SK-N-SH treated with all-trans-retinoic acid at 6 μM for 48 hours (cell line): ENCODE results near the gene EMX1.

Experiments used
- ATAC-seq: fragments of 200-7000 bp; cut with Tn5 transposase; 3 replicates; pipeline ENCODE4 v1.9.1; 2020; ENCODE audit warnings: mild to moderate bottlenecking, moderate library complexity
- ARNTL ChIP-seq: fragments of 450-650 bp; formaldehyde crosslinking; IDR thresholded peaks from 2 replicates; pipeline ENCODE4 v1.5.0; 2020; ENCODE audit warnings: low read depth, mild to moderate bottlenecking, moderate library complexity, borderline replicate concordance
- CSDC2 ChIP-seq: fragments of 250-450 bp; sonication (Bioruptor Pico); IDR thresholded peaks from 2 replicates; pipeline ENCODE4 v1.5.0; 2020; ENCODE audit warnings: mild to moderate bottlenecking, moderate library complexity
- ESRRG ChIP-seq: fragments of 250-450 bp; sonication (Bioruptor Pico); IDR thresholded peaks from 2 replicates; pipeline ENCODE4 v1.6.1; 2021; ENCODE audit warnings: mild to moderate bottlenecking
- GLIS3 ChIP-seq: fragments of 250-450 bp; sonication (Bioruptor Pico); IDR thresholded peaks from 2 replicates; pipeline ENCODE4 v1.5.0; 2020; ENCODE audit warnings: mild to moderate bottlenecking, moderate library complexity
- OSR1 ChIP-seq: fragments of 250-450 bp; sonication (Bioruptor Pico); IDR thresholded peaks from 2 replicates; pipeline ENCODE4 v1.8.0; 2022; ENCODE audit warnings: moderate library complexity, mild to moderate bottlenecking, inconsistent platforms
- PPARA ChIP-seq: fragments of 250-450 bp; sonication (Bioruptor Pico); IDR thresholded peaks from 2 replicates; pipeline ENCODE4 v1.5.0; 2020; ENCODE audit warnings: mild to moderate bottlenecking, borderline replicate concordance
- RARB ChIP-seq: fragments of 250-450 bp; sonication (Bioruptor Pico); IDR thresholded peaks from 2 replicates; pipeline ENCODE4 v1.8.0; 2021; ENCODE audit warnings: mild to moderate bottlenecking, moderate library complexity
- SNAI2 ChIP-seq: fragments of 250-450 bp; sonication (Bioruptor Pico); IDR thresholded peaks from 2 replicates; pipeline ENCODE4 v1.5.0; 2020; ENCODE audit warnings: mild to moderate bottlenecking, moderate library complexity
- TCF4 ChIP-seq: fragments of 250-450 bp; sonication (Bioruptor Pico); IDR thresholded peaks from 2 replicates; pipeline ENCODE4 v1.8.0; 2021; ENCODE audit warnings: mild to moderate bottlenecking, moderate library complexity, borderline replicate concordance
- TOX ChIP-seq: fragments of 250-450 bp; sonication (Bioruptor Pico); IDR thresholded peaks from 2 replicates; pipeline ENCODE4 v1.8.0; 2021; ENCODE audit warnings: mild to moderate bottlenecking, moderate library complexity, borderline replicate concordance
- ZC3H10 ChIP-seq: fragments of 250-450 bp; sonication (Bioruptor Pico); IDR thresholded peaks from 2 replicates; pipeline ENCODE4 v1.5.1; 2021; ENCODE audit warnings: mild to moderate bottlenecking, moderate library complexity
- ZFP3 ChIP-seq: fragments of 250-450 bp; sonication (Bioruptor Pico); IDR thresholded peaks from 2 replicates; pipeline ENCODE4 v1.5.0; 2020; ENCODE audit warnings: mild to moderate bottlenecking, moderate library complexity
- ZFP30 ChIP-seq: fragments of 450-650 bp; formaldehyde crosslinking; IDR thresholded peaks from 2 replicates; pipeline ENCODE4 v1.5.0; 2022; ENCODE audit warnings: mild to moderate bottlenecking, moderate library complexity
- ZNF70 ChIP-seq: fragments of 450-650 bp; formaldehyde crosslinking; IDR thresholded peaks from 2 replicates; pipeline ENCODE4 v1.5.0; 2020; ENCODE audit warnings: mild to moderate bottlenecking, moderate library complexity
- ZNF8 ChIP-seq: fragments of 450-650 bp; formaldehyde crosslinking; IDR thresholded peaks from 2 replicates; pipeline ENCODE4 v1.5.0; 2020; ENCODE audit warnings: mild to moderate bottlenecking, moderate library complexity
- TF ChIP-seq, protein P1 (sequence below): fragments of 250-450 bp; sonication (Bioruptor Pico); IDR thresholded peaks from 2 replicates; pipeline ENCODE4 v1.8.0; 2021; ENCODE audit warnings: low read depth, mild to moderate bottlenecking, moderate library complexity, borderline replicate concordance
- TF ChIP-seq, protein P2 (sequence below): fragments of 250-450 bp; sonication (Bioruptor Pico); IDR thresholded peaks from 2 replicates; pipeline ENCODE4 v1.5.1; 2020; ENCODE audit warnings: low read depth, mild to moderate bottlenecking, moderate library complexity
- TF ChIP-seq, protein P3 (sequence below): fragments of 250-450 bp; sonication (Bioruptor Pico); IDR thresholded peaks from 2 replicates; pipeline ENCODE4 v1.5.0; 2020; ENCODE audit warnings: mild to moderate bottlenecking, moderate library complexity

EMX1 gene

DNA sequence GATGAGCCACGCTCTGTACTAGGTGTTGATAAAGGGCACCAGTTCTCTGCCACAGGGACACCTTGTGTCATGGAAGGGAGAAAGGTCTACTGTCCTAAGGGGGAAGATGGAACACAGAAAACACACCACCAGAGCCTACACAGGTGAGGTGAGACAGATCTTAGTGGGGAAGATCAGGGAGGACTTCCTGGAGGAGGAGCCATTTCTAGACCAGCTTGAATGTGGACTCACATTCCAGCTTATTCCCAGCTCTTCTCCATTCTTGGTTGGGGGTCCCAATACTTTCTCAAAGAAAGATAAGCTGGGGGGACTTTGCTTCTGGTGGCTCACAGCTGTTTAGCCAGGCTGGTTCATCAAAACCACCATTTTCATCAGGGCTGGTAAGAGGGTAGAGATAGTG lies 36.2 kb downstream of the EMX1 start:
- TF ChIP-seq ZFP30 (no peak), ZFP3 (CRISPR knock-in tag) (no peak), PPARA (CRISPR knock-in tag) (no peak), TOX (CRISPR knock-in tag) (no peak), ESRRG (no peak), CSDC2 (CRISPR knock-in tag) (no peak), ZNF8 (CRISPR knock-in tag) (no peak), ARNTL (CRISPR knock-in tag) (no peak), ZC3H10 (CRISPR knock-in tag) (no peak), OSR1 (CRISPR knock-in tag) (no peak), SNAI2 (CRISPR knock-in tag) (no peak), RARB (CRISPR knock-in tag) (no peak), TCF4 (CRISPR knock-in tag) (no peak)
- TF ChIP-seq, protein P1, sequence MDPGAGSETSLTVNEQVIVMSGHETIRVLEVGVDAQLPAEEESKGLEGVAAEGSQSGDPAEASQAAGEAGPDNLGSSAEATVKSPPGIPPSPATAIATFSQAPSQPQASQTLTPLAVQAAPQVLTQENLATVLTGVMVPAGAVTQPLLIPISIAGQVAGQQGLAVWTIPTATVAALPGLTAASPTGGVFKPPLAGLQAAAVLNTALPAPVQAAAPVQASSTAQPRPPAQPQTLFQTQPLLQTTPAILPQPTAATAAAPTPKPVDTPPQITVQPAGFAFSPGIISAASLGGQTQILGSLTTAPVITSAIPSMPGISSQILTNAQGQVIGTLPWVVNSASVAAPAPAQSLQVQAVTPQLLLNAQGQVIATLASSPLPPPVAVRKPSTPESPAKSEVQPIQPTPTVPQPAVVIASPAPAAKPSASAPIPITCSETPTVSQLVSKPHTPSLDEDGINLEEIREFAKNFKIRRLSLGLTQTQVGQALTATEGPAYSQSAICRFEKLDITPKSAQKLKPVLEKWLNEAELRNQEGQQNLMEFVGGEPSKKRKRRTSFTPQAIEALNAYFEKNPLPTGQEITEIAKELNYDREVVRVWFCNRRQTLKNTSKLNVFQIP (CRISPR knock-in tag): no peak
- TF ChIP-seq, protein P2, sequence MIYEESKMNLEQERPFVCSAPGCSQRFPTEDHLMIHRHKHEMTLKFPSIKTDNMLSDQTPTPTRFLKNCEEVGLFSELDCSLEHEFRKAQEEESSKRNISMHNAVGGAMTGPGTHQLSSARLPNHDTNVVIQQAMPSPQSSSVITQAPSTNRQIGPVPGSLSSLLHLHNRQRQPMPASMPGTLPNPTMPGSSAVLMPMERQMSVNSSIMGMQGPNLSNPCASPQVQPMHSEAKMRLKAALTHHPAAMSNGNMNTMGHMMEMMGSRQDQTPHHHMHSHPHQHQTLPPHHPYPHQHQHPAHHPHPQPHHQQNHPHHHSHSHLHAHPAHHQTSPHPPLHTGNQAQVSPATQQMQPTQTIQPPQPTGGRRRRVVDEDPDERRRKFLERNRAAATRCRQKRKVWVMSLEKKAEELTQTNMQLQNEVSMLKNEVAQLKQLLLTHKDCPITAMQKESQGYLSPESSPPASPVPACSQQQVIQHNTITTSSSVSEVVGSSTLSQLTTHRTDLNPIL (CRISPR knock-in tag): no peak
- no peak for ATAC-seq

DNA sequence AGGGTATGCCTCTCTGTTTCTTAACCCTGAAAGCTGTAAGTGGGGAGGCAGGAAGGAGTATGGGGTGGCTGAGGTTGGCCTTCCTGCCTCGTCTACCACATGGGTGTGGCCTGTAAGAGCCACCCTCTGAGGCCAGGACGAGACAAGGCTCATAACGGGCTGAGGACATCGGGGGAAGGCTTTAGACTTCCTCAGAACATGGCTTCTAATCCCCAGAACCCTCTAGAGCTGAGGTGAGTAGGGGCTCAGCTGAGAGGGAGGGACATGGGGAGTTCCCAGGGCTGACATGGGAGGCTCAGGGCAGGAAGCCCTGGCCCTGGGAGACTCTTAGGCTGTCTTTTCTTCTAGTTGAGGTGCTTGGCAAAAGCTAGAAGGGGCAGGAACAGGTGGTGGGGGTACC lies 36.7 kb downstream of the EMX1 start:
- ATAC-seq: no peak

DNA sequence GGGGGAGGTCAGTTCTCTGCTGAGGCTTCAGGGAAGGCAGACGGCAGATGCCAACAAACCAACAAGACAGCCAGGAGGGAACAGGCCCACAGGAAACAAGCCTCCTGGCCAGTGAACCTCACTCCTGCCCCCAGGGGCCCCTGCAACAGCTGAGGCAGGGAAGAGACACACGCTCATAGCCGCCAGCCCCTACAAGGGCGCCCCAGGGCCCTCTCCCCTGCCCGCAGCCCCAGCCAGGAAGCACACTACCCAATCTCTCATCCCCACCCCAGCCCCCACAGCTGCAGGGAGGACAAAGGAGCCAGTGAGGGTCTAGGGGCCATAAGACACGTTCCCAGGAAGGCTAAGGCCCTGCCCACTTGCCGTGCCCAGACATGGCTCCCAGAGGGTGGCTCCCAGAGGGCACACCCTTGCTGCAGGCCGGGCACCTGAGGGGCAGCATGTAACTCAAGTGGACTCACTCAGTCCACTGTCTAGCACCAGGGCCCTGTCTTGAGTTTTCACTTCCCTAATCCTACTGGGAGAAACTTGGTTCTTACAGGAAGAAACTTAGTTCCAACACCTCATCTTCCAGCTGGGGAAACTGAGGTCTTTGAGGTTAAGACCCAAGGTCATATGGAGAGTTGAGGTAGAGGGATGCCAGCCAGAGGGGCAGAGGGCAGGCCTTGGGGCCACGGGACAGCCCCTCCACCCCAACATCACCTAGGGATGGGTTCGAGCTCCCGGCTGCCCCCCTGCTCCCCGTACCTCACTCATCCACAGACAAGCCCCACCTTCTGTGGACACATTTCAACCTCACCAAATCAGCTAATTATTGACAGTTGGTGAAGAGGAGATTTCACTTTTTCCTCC lies 37.3 kb downstream of the EMX1 start:
- no peak for ATAC-seq
- TF ChIP-seq TOX (CRISPR knock-in tag) (no peak), GLIS3 (CRISPR knock-in tag) (no peak), ARNTL (CRISPR knock-in tag) (no peak), ZNF70 (CRISPR knock-in tag) (no peak), ZC3H10 (CRISPR knock-in tag) (no peak)
- TF ChIP-seq, protein P2 (CRISPR knock-in tag): no peak
- TF ChIP-seq, protein P3, sequence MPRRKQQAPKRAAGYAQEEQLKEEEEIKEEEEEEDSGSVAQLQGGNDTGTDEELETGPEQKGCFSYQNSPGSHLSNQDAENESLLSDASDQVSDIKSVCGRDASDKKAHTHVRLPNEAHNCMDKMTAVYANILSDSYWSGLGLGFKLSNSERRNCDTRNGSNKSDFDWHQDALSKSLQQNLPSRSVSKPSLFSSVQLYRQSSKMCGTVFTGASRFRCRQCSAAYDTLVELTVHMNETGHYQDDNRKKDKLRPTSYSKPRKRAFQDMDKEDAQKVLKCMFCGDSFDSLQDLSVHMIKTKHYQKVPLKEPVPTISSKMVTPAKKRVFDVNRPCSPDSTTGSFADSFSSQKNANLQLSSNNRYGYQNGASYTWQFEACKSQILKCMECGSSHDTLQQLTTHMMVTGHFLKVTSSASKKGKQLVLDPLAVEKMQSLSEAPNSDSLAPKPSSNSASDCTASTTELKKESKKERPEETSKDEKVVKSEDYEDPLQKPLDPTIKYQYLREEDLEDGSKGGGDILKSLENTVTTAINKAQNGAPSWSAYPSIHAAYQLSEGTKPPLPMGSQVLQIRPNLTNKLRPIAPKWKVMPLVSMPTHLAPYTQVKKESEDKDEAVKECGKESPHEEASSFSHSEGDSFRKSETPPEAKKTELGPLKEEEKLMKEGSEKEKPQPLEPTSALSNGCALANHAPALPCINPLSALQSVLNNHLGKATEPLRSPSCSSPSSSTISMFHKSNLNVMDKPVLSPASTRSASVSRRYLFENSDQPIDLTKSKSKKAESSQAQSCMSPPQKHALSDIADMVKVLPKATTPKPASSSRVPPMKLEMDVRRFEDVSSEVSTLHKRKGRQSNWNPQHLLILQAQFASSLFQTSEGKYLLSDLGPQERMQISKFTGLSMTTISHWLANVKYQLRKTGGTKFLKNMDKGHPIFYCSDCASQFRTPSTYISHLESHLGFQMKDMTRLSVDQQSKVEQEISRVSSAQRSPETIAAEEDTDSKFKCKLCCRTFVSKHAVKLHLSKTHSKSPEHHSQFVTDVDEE (CRISPR knock-in tag): no peak

More for the DNA sequence above, 36.7 kb downstream of the EMX1 start:
- no peak for TF ChIP-seq SNAI2 (CRISPR knock-in tag)
- TF ChIP-seq, protein P3 (CRISPR knock-in tag): no peak
